Esophagus squamous epithelium (tissue), 5 donors: ENCODE measurements around the gene GCLC. TPM values are rescaled to one million over a fixed set of nuclear protein-coding genes. Genes with fewer than 3 reads are reported as not detected.

ENCODE experiments used
- DNase-seq: peaks from one replicate; lab custom pipeline; 2025; lab: John Stamatoyannopoulos, UW
- H3K27ac ChIP-seq, 4 donors: fragments of 200-600 bp; sonication (generic); one replicate each; pipeline ENCODE4 v1.5.1; 2016 to 2019; ENCODE audit warnings: mild to moderate bottlenecking in 1 of 4
- H3K27me3 ChIP-seq, 4 donors: fragments of 200-600 bp; sonication (generic); 1 replicate in 3 of 4; 2 replicates in 1 of 4; pipeline versions ENCODE4 v1.5.1 to v1.6.0; 2017 to 2021; ENCODE audit warnings: antibody characterized with exemption in 1 of 4
- H3K36me3 ChIP-seq, 3 donors: fragments of 200-600 bp; sonication (generic); one replicate each; pipeline ENCODE4 v1.5.1; 2016 to 2019
- H3K4me1 ChIP-seq, 3 donors: fragments of 200-600 bp; sonication (generic); one replicate each; pipeline ENCODE4 v1.5.1; 2017 to 2019
- H3K4me3 ChIP-seq, 4 donors: fragments of 200-600 bp; sonication (generic); 1 replicate in 3 of 4; 2 replicates in 1 of 4; pipeline ENCODE4 v1.5.1; 2016 to 2019; ENCODE audit warnings: mild to moderate bottlenecking in 2 of 4, moderate library complexity in 1 of 4
- H3K9me3 ChIP-seq, 3 donors: fragments of 200-600 bp; sonication (generic); one replicate each; pipeline ENCODE4 v1.5.1; 2016 to 2019
- CTCF ChIP-seq, 6 experiments: fragments of 450-650 bp in 4 of 6; fragments of 200-600 bp in 2 of 6; sonication (generic) in 2 of 6; IDR thresholded peaks; one replicate each; pipeline ENCODE4 v1.5.1; 2016 to 2019; ENCODE audit warnings: antibody characterized with exemption in 6 of 6, mild to moderate bottlenecking in 4 of 6, moderate library complexity in 4 of 6
- POLR2A ChIP-seq, 4 donors: fragments of 450-650 bp; IDR thresholded peaks; one replicate each; pipeline ENCODE4 v1.6.1; 2017; ENCODE audit warnings: antibody characterized with exemption in 4 of 4, mild to moderate bottlenecking in 4 of 4, moderate library complexity in 3 of 4
- WGBS, 2 donors: methylation state at CpG; one replicate each; pipeline ENCODE4 v1.1.5; 2018; 5-methylcytosine and 5-hydroxymethylcytosine counted together
- intact Hi-C: fragments of 100-400 bp; cut with DNase I; formaldehyde crosslinking; loops from one replicate; pipeline ENCODE4 v1.15.0; 2022
- total RNA-seq, 4 donors: library from RNA; depleted of rRNA; stranded (reverse); fragments of >200 nt; gene quantifications; one replicate each; pipeline ENCODE4 v1.1.0, GENCODE V29; 2016
- donor health status: DM: yes; HTN: yes; CAD: no.

GCLC gene
- total RNA-seq, 4 donors from 2014 or later = 71.0 to 121 (median 105) TPM

GRCh38 chr6:53547811-53548496 lies 3.1 kb upstream of the GCLC start:
- TF ChIP-seq CTCF (IDR thresholded peaks at IDR 0.05) = peak in 2 of 6 experiments; percentile 13 to 62
- peak in 3 of 4 donors; percentile 35 to 82 (median 36) for TF ChIP-seq POLR2A (IDR thresholded peaks at IDR 0.05)
- H3K27ac ChIP-seq = peak overlapping the region; percentile 82 to 93 (median 91)
- no peaks in the 10 kb centered on the region for H3K9me3 ChIP-seq
- intact Hi-C loops = loop anchor here (2.0 kb wide), 1 partner anchor 99 kb away; no protein-coding TSS in a partner anchor
- no peaks in the 10 kb centered on the region for H3K27me3 ChIP-seq
- H3K4me3 ChIP-seq = peak overlapping the region; percentile 43 to 84 (median 67)
- WGBS, 2 donors = 5 to 7% methylated on average over 9 to 13 of the region's 57 CpGs
- peaks cover 12 to 48% (median 25%) of the 10 kb centered on the region in 3 donors for H3K4me1 ChIP-seq
- DNase-seq = peak; percentile 79
- H3K36me3 ChIP-seq = no peaks in the 10 kb centered on the region

GRCh38 chr6:53547166-53547810 lies 2.4 kb upstream of the GCLC start:
- 13 to 17% methylated on average over 8 to 12 of the region's 12 CpGs for WGBS, 2 donors
- intact Hi-C loops = loop anchor here (2.0 kb wide), 1 partner anchor 100 kb away; no protein-coding TSS in a partner anchor
- Histone ChIP-seq H3K36me3 (no peaks in the 10 kb centered on the region), H3K4me1 (peaks cover 12 to 55% (median 32%) of the 10 kb centered on the region in 3 donors), H3K4me3 (peak overlapping the region; percentile 43 to 84 (median 67)), H3K9me3 (no peaks in the 10 kb centered on the region), H3K27ac (peak overlapping the region; percentile 82 to 93 (median 91)), H3K27me3 (no peaks in the 10 kb centered on the region)
- no peak for DNase-seq
- TF ChIP-seq CTCF (IDR thresholded peaks at IDR 0.05) = no peak
- no peak for TF ChIP-seq POLR2A (IDR thresholded peaks at IDR 0.05)

- no peak overlapping the region for H3K4me3 ChIP-seq
- H3K27me3 ChIP-seq = no peaks in the 10 kb centered on the region
- H3K27ac ChIP-seq = peak overlapping the region in 1 of 4 donors; percentile 93
- DNase-seq = no peak
- 46 to 65% methylated on average over 2 of the region's 2 CpGs for WGBS, 2 donors
- H3K36me3 ChIP-seq = peaks cover 0 to under 1% (median 0%) of the 10 kb centered on the region in 3 donors
- H3K9me3 ChIP-seq = no peaks in the 10 kb centered on the region
- intact Hi-C loops = loop anchor here (2.0 kb wide), 1 partner anchor 101 kb away; no protein-coding TSS in a partner anchor
- H3K4me1 ChIP-seq = peaks cover 12 to 65% (median 32%) of the 10 kb centered on the region in 3 donors
- no peak for TF ChIP-seq CTCF (IDR thresholded peaks at IDR 0.05)
- TF ChIP-seq POLR2A (IDR thresholded peaks at IDR 0.05) = no peak
Observed at GRCh38 chr6:53546281-53546680, 1.4 kb upstream of the GCLC start.

GRCh38 chr6:53544217-53544469 lies 758 bp downstream of the GCLC start:
- DNase-seq = no peak
- H3K9me3 ChIP-seq = no peaks in the 10 kb centered on the region
- peaks cover 12 to 77% (median 32%) of the 10 kb centered on the region in 3 donors for H3K4me1 ChIP-seq
- intact Hi-C loops = no loop called here
- 0 to 1% methylated on average over 14 to 24 of the region's 24 CpGs for WGBS, 2 donors
- no peak for TF ChIP-seq CTCF (IDR thresholded peaks at IDR 0.05)
- TF ChIP-seq POLR2A (IDR thresholded peaks at IDR 0.05) = no peak
- no peaks in the 10 kb centered on the region for H3K27me3 ChIP-seq
- H3K4me3 ChIP-seq = peak overlapping the region; percentile 65 to 97 (median 83)
- peaks cover 0 to 9% (median 0%) of the 10 kb centered on the region in 3 donors for H3K36me3 ChIP-seq
- peak overlapping the region; percentile 93 to 98 (median 96) for H3K27ac ChIP-seq
